ENCODE measurements around the gene DUS4L.

DUS4L gene

DNA sequence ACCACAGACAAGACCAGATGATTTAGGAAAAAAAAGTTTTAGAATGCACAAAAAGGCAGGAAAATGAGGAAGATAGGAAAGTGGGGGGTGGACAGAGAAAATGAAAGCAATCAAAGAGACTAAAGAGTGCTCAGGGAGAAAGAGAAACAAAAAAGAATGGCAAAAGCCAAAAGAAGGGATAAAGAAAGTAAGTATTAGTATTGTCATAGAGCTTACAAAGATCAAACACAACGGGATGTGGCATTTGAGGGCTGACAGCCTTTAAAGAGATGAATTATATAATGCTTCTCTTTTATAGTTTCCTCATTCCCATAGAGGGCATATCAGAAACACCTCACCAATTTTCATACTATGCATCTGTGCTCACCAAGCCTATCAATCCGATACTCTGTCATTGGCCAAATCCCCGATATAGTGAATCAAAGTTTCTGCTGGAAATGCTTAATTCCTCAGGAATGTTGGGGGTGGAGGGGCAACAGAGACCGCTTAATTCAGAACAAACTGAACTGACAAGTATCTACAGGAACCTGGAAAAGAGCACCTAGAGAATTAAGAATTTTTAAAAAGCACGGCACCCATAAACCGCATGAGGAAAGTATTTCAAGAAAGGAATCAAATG lies 2.8 kb upstream of the DUS4L start:
- no peak for DNase-seq (ENCODE audit: low spot score)
- Mint-ChIP-seq H3K36me3 (ENCODE audit: low read depth) (peaks cover 12% of the 10 kb centered on the region), H3K4me3 (peak overlapping the region; percentile 79), H3K27me3 (ENCODE audit: low read depth) (no peaks in the 10 kb centered on the region), H3K27ac (peak overlapping the region; percentile 88), H3K9me3 (no peaks in the 10 kb centered on the region), H3K4me1 (ENCODE audit: low read depth) (peaks cover 57% of the 10 kb centered on the region)

DNA sequence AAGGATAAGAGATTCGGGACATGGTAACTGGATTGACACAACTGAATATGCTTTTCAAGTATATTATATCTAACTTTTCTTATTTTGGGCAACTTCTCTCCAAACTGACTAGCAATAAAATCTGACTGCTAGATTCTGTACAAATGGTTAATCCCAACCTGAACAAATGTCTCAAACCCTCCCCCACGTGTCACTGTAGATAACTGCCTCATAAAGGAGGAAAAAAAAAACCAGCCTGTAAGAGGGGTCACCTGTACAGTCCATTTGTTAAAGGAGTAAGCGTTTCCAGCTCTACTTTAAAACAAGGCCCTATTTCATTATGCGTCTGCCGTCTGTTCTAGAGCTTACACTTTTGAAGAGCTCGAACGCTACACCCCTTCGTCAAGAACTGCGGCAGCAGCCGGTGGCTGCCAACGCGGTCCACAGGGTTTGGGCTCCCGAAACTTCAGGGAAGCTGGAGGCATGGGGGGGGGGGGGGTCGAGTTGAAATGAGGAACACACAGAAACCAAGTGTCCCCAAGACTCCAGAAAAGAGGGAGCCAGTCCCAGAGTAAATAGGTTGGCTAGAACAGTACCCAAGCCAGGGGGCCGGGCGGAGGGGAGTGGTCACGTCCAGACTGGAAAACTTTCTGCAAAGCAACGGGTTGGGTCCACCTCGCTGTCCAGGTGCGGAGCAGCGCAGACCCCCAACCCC lies 543 bp upstream of the DUS4L start:
- H3K27me3 Mint-ChIP-seq (ENCODE audit: low read depth): no peaks in the 10 kb centered on the region
- H3K4me3 Mint-ChIP-seq: peak overlapping the region; percentile 83
- peak overlapping the region; percentile 90 for H3K27ac Mint-ChIP-seq
- no peak for DNase-seq (ENCODE audit: low spot score)
- peaks cover 52% of the 10 kb centered on the region for H3K4me1 Mint-ChIP-seq (ENCODE audit: low read depth)
- H3K36me3 Mint-ChIP-seq (ENCODE audit: low read depth): peaks cover 9% of the 10 kb centered on the region
- H3K9me3 Mint-ChIP-seq: no peaks in the 10 kb centered on the region

DNA sequence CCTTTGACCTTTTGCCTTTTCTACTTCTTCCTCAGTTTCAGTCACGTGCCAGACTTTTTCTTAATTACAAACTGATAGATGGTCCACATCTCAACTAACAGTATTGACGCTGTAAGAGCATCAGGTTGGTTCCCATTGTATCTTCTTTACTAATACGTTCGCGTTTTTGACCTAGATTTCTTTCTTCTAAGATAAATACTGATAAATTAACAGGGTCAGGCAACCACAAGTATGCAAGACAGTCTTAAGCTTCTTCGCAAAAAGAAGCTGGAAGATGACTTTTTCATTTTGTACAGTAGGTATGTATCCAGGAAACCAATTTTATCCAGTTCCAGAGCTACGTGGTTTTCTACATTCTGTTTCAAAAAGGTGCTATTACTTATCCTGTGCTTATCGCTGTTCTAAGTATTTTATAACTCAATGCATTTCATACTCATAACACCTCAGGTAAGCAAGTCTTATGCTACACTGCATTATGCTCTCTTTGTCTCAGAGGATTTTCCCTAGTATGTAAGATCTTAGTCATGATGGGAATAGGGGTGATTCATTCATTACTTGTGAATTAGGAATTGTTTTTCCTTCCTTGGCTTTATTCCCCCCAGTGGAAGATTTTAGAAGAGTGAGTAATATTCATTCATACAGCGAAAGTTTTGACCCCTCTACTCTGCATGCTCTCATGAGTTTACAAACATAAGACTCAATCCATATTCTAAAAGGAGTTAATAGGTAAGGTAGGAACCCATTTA lies 955 bp downstream of the DUS4L start:
- Mint-ChIP-seq H3K4me1 (ENCODE audit: low read depth) (peaks cover 45% of the 10 kb centered on the region), H3K27ac (peak overlapping the region; percentile 90), H3K4me3 (peak overlapping the region; percentile 83), H3K36me3 (ENCODE audit: low read depth) (peaks cover 15% of the 10 kb centered on the region), H3K9me3 (no peaks in the 10 kb centered on the region), H3K27me3 (ENCODE audit: low read depth) (no peaks in the 10 kb centered on the region)
- DNase-seq (ENCODE audit: low spot score): no peak

DNA sequence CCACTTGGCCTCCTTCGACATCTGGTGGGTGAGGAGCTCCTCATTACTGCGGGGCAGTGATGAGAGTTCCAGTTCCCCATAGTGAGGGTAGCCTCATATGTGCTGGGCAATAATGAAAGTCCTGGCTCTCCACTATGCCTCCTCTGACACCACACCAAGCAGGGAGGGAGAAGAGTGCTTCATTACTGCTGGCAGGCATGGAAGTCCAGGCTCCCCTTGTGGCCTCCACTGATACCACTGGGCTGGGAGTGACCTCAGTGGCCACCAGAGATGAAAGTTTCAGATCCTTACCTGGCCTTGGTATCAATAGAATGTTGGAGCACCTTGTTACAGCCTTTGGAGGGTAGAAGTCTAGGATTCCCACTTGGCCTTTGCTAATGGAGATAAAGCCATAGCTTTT lies 6.5 kb downstream of the DUS4L start:
- Mint-ChIP-seq H3K27ac (no peak overlapping the region), H3K36me3 (ENCODE audit: low read depth) (peaks cover 15% of the 10 kb centered on the region)

DNA sequence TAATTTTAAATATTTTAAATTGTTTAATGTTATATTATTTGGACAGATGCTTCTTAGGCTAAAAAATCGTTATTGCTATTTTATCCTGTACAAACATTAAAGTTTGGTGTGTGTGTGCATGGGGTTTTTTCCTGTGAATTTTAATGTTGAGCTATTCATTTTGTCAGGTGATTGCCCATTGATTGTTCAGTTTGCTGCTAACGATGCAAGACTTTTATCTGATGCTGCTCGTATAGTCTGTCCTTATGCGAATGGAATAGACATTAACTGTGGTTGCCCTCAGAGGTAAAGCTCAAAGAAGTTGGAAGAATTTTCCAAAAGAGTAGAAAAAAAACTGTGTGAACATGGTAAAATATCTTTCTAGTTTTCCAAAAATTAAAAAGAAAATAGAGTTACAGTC lies 9.8 kb downstream of the DUS4L start:
- peaks cover 4% of the 10 kb centered on the region for H3K4me1 Mint-ChIP-seq (ENCODE audit: low read depth)
- no peak for DNase-seq (ENCODE audit: low spot score)
- H3K27ac Mint-ChIP-seq: no peak overlapping the region
- peaks cover 11% of the 10 kb centered on the region for H3K36me3 Mint-ChIP-seq (ENCODE audit: low read depth)
- H3K27me3 Mint-ChIP-seq (ENCODE audit: low read depth): no peaks in the 10 kb centered on the region
- no peak overlapping the region for H3K4me3 Mint-ChIP-seq
- no peaks in the 10 kb centered on the region for H3K9me3 Mint-ChIP-seq

More for the DNA sequence above, 6.5 kb downstream of the DUS4L start:
- Mint-ChIP-seq H3K4me1 (ENCODE audit: low read depth) (peaks cover 3% of the 10 kb centered on the region), H3K27me3 (ENCODE audit: low read depth) (no peaks in the 10 kb centered on the region), H3K4me3 (no peak overlapping the region), H3K9me3 (no peaks in the 10 kb centered on the region)
- DNase-seq (ENCODE audit: low spot score): no peak

DNA sequence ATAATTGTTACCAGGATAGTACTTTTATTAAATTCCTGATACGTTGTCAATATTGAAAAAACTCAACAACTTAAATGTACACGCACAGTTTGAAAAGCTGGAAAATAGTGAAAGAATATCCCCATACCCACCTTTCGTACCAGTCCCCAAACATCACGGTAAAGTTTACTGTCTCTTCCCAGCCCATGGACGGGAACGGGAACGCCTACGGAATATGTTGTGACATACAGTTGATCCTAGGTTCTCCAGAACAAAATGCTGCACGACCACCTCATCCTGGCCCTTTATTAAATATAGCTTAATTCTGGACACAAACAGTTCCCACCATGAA lies 15.7 kb downstream of the DUS4L start:
- DNase-seq (ENCODE audit: low spot score): no peak
- Mint-ChIP-seq H3K27me3 (ENCODE audit: low read depth) (no peaks in the 10 kb centered on the region), H3K27ac (peak overlapping the region; percentile 92), H3K9me3 (no peaks in the 10 kb centered on the region), H3K4me1 (ENCODE audit: low read depth) (peaks cover 20% of the 10 kb centered on the region), H3K36me3 (ENCODE audit: low read depth) (peaks cover 13% of the 10 kb centered on the region), H3K4me3 (peak overlapping the region; percentile 90)

DNA sequence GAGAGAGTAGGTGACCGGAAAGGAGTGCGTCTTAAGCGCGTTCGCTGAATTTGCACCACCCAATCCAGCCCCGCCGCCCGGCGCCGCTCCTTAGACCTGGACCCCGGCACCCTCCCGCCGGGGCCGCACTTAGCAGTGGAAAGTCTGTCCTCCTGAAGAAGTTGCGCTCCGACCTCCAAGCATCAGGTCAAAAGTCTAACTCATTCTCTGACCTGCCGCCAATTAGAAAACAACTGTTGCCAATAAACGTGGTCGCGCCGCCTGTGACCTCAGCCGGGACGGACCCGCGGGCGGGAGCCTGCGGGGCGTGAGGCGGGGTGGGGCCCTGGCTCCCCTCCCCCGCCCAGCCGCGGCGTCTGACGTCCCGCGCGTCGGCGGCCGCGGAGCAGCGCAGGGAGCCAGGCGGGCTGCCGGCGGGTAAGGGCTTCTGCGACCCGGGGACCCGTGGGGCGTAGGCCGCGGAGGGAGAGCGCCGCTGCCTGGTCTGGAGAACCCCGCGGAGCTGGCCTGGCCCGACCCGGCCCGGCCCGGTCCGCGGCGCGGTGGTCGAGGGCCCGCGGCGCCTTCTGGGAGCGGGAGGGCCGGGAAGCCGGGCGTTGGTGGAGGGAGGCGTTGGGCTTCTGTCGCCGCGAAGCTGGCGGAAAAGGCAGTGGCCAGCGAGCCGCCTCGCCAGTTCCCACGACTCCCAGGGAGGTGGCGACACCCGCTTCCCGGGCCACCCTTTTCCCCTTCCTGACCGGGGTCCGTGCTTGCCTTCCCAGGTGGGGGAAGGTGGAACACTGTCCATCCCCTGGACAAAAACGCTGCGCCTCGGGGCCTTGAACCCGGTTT lies 16.3 kb downstream of the DUS4L start, which contains the start of gene BCAP29:
Gene BCAP29, plus strand, starts transcription at position 362 of the 831 bp plus-strand sequence. CDS start 527 bp downstream, outside the sequence.
- Mint-ChIP-seq H3K27ac (peak within 1 kb of the TSS; percentile 92), H3K4me1 (ENCODE audit: low read depth) (peaks cover 20% of the 10 kb centered on the region), H3K36me3 (ENCODE audit: low read depth) (peaks cover 13% of the 10 kb centered on the region), H3K4me3 (peak within 1 kb of the TSS; percentile 90), H3K27me3 (ENCODE audit: low read depth) (no peaks in the 10 kb centered on the region), H3K9me3 (no peaks in the 10 kb centered on the region)
- peak; percentile 81 for DNase-seq (ENCODE audit: low spot score)

DNA sequence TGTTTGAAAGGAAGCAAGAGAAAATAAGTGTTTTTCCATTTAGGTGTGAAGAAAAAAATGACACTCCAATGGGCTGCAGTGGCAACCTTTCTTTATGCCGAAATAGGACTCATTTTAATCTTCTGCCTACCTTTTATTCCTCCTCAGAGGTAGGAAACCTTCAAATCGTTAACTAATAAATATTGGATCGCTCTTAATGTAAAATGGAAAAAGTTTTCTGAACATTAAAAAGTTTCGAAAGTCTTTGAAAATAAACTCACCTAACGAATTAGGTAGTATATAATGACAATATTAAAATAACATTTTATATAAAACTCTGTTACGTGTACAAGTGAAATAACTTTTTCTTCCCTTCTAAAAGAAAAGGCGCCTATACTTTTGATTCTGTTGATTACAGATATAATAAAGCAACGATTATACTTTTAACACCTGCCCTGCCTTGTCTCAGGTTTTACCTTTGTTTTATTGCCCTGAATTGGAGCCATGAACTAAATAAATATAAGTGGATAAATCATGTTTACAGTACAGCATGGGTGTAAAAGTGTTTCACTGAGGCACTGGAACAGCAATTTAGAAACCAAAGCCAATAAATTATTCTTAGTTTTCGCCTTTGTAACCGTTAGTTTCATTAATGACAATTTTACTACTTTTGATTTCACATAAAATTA lies 17.1 kb downstream of the DUS4L start:
- Mint-ChIP-seq H3K27me3 (ENCODE audit: low read depth) (no peaks in the 10 kb centered on the region), H3K27ac (peak overlapping the region; percentile 74), H3K9me3 (no peaks in the 10 kb centered on the region), H3K36me3 (ENCODE audit: low read depth) (peaks cover 17% of the 10 kb centered on the region), H3K4me3 (peak overlapping the region; percentile 79), H3K4me1 (ENCODE audit: low read depth) (peaks cover 20% of the 10 kb centered on the region)
- DNase-seq (ENCODE audit: low spot score): no peak

DNA sequence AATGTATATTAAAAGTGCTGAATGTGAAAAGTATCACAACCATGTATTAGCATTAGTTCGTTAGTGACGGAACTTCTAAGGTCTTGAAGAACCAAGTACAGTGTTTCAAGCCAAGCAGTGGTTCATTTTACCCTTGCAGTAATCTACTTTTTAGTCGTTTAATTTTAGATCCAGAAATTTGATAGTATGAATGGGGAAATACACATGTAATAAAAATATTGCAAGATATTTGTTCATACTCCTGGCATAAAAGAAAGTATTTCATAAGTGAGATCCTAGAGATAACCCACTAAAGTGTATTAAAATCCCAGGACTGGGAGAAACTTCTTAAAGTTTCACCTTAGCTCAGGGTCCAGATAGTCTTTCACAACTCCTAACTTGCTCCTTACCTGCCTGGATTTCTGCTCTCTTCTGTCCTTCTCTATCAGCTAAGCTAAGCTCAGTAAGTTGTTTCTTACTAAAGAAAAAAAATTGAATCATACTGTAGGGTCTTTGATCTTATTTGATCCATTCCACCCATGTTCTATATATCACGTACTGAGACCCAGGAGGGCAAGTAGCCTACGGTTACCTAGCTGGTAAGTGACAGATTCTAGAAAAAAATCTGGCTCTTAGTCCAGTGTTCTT lies 17.7 kb downstream of the DUS4L start:
- no peaks in the 10 kb centered on the region for H3K9me3 Mint-ChIP-seq
- H3K4me1 Mint-ChIP-seq (ENCODE audit: low read depth): peaks cover 20% of the 10 kb centered on the region
- H3K36me3 Mint-ChIP-seq (ENCODE audit: low read depth): peaks cover 20% of the 10 kb centered on the region
- H3K27me3 Mint-ChIP-seq (ENCODE audit: low read depth): no peaks in the 10 kb centered on the region
- no peak for DNase-seq (ENCODE audit: low spot score)
- H3K4me3 Mint-ChIP-seq: peak overlapping the region; percentile 79
- peak overlapping the region; percentile 6 for H3K27ac Mint-ChIP-seq

DNA sequence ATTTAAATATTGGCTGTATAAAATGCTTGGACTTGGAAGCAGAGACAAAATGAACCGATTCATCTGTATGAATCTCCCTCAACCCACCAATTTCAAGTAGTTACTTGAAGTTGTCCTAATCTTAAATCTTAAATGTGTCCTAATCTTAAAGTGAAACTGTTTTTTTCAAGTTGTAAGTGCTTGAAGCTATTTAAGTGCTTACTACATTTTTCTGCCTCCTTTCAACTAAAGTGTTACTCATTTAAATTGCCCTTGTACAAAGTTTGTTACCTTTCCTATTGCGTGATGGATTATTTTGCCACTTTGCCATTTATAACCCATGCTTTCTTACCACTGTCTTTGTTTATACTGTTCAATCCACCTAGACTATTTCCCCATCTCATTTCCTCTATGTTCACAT lies 19.1 kb downstream of the DUS4L start:
- no peaks in the 10 kb centered on the region for H3K27me3 Mint-ChIP-seq (ENCODE audit: low read depth)
- H3K27ac Mint-ChIP-seq: peak overlapping the region; percentile 43
- DNase-seq (ENCODE audit: low spot score): no peak
- peaks cover 24% of the 10 kb centered on the region for H3K36me3 Mint-ChIP-seq (ENCODE audit: low read depth)
- no peaks in the 10 kb centered on the region for H3K9me3 Mint-ChIP-seq
- peaks cover 20% of the 10 kb centered on the region for H3K4me1 Mint-ChIP-seq (ENCODE audit: low read depth)
- H3K4me3 Mint-ChIP-seq: peak overlapping the region; percentile 55

DNA sequence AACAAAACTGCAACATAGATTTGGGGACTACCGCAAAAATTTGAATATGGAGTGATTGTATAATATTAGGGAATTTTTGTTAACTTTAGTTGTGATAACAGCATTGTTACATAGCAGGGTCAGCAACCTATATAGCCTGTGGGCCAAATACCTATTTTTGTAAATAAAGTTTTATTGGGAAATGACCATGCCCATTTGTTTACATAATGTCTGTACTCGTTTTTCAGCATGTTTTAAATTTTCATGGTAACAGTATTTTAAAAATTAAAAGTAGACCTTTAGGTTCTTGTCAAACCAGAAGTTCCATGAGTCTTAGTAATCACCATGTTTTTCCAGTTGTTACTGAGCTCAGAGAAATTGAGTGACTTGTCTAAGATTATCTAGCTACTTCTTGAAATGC lies 20.9 kb downstream of the DUS4L start:
- Mint-ChIP-seq H3K4me1 (ENCODE audit: low read depth) (peaks cover 15% of the 10 kb centered on the region), H3K27me3 (ENCODE audit: low read depth) (no peaks in the 10 kb centered on the region), H3K36me3 (ENCODE audit: low read depth) (peaks cover 30% of the 10 kb centered on the region), H3K27ac (no peak overlapping the region), H3K4me3 (no peak overlapping the region), H3K9me3 (no peaks in the 10 kb centered on the region)
- no peak for DNase-seq (ENCODE audit: low spot score)

DNA sequence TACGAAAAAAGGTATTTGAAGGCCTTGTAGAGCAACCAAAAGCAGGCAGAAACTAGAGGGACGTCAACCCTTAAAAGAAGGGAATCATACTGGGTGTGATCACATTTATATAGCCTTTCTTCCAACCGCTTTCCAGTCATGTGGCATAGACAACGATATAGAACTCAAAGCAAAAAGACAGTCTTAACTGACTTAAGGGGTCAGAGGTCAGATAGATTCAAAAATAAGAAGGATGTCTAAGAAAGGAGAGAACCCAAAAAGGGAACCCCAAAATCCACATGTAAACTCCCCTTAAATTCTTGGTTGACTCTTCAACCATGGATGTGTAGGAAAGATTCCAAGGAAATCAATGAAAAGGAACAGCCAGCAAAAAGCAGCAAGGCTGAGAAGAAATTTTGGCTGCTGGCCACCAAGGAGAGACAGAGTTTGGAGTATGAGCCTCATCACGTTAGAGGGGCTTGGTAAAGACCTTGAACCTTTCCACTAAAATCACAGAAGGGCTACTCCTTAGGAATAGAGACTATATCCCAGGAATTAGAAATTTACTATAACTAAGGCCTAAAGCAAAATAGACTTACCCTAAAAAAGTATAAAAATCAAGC lies 24.9 kb downstream of the DUS4L start:
- H3K9me3 Mint-ChIP-seq: no peaks in the 10 kb centered on the region

More for the DNA sequence above, 24.9 kb downstream of the DUS4L start:
- DNase-seq (ENCODE audit: low spot score): no peak
- Mint-ChIP-seq H3K27ac (no peak overlapping the region), H3K36me3 (ENCODE audit: low read depth) (peaks cover 33% of the 10 kb centered on the region), H3K4me3 (no peak overlapping the region), H3K27me3 (ENCODE audit: low read depth) (no peaks in the 10 kb centered on the region), H3K4me1 (ENCODE audit: low read depth) (no peaks in the 10 kb centered on the region)
